HEK293T (cell line): ENCODE measurements around the gene E2F2.

ENCODE experiments used
- CTCF ChIA-PET: fragments of 350-600 bp; formaldehyde crosslinking; extraction: SDS; loops from one replicate; lab custom pipeline; 2021; ENCODE audit warnings: antibody characterized with exemption, inconsistent platforms; lab: Yijun Ruan, JAX
- POLR2A ChIA-PET: fragments of 350-600 bp; formaldehyde crosslinking; extraction: SDS; loops from one replicate; lab custom pipeline; 2020; ENCODE audit warnings: antibody characterized with exemption, inconsistent platforms; lab: Yijun Ruan, JAX
- DNase-seq: peaks from one replicate; pipeline ENCODE4 v3.0.0; 2012; ENCODE audit warnings: mixed read lengths; ENCODE audit errors: extremely low spot score
- ARNT ChIP-seq: fragments of 450-650 bp; IDR thresholded peaks from 2 replicates; pipeline ENCODE4 v1.6.1; 2017; ENCODE audit warnings: mild to moderate bottlenecking
- BHLHE40 ChIP-seq: fragments of 450-650 bp; IDR thresholded peaks from 2 replicates; pipeline ENCODE4 v1.6.1; 2016; ENCODE audit warnings: mild to moderate bottlenecking, moderate library complexity, borderline replicate concordance
- CTBP1 ChIP-seq: fragments of 450-650 bp; IDR thresholded peaks from 2 replicates; pipeline ENCODE4 v1.6.1; 2016; ENCODE audit warnings: borderline replicate concordance
- ELF4 ChIP-seq: fragments of 450-650 bp; IDR thresholded peaks from 2 replicates; pipeline ENCODE4 v1.6.1; 2017; ENCODE audit warnings: antibody characterized with exemption
- FOXA1 ChIP-seq: fragments of 450-650 bp; IDR thresholded peaks from 2 replicates; pipeline ENCODE4 v1.6.1; 2016; ENCODE audit warnings: mild to moderate bottlenecking
- FOXK2 ChIP-seq: fragments of 450-650 bp; IDR thresholded peaks from 2 replicates; pipeline ENCODE4 v1.6.1; 2016; ENCODE audit warnings: mild to moderate bottlenecking
- FOXM1 ChIP-seq: fragments of 450-650 bp; IDR thresholded peaks from 2 replicates; pipeline ENCODE4 v1.6.1; 2017; ENCODE audit warnings: mild to moderate bottlenecking, borderline replicate concordance
- HDGF ChIP-seq: fragments of 450-650 bp; IDR thresholded peaks from 2 replicates; pipeline ENCODE4 v1.6.1; 2017; ENCODE audit warnings: antibody characterized with exemption, borderline replicate concordance
- L3MBTL2 ChIP-seq: fragments of 450-650 bp; conservative IDR thresholded peaks from 2 replicates; pipeline ENCODE4 v1.6.1; 2016; ENCODE audit warnings: mild to moderate bottlenecking
- LEF1 ChIP-seq: fragments of 450-650 bp; IDR thresholded peaks from 2 replicates; pipeline ENCODE4 v1.6.1; 2017; ENCODE audit warnings: mild to moderate bottlenecking, borderline replicate concordance
- NFRKB ChIP-seq: fragments of 450-650 bp; IDR thresholded peaks from 2 replicates; pipeline ENCODE4 v1.6.1; 2016; ENCODE audit warnings: mild to moderate bottlenecking, moderate library complexity
- PKNOX1 ChIP-seq: fragments of 450-650 bp; IDR thresholded peaks from 2 replicates; pipeline ENCODE4 v1.6.1; 2016
- SP1 ChIP-seq: fragments of 450-650 bp; IDR thresholded peaks from 2 replicates; pipeline ENCODE4 v1.6.1; 2017
- SUZ12 ChIP-seq: fragments of 450-650 bp; IDR thresholded peaks from 2 replicates; pipeline ENCODE4 v1.6.1; 2016; ENCODE audit warnings: mild to moderate bottlenecking
- TARDBP ChIP-seq: fragments of 450-650 bp; IDR thresholded peaks from 2 replicates; pipeline ENCODE4 v1.6.1; 2016
- ZNF384 ChIP-seq: fragments of 450-650 bp; IDR thresholded peaks from 2 replicates; pipeline ENCODE4 v1.6.1; 2016

The E2F2 gene

DNA sequence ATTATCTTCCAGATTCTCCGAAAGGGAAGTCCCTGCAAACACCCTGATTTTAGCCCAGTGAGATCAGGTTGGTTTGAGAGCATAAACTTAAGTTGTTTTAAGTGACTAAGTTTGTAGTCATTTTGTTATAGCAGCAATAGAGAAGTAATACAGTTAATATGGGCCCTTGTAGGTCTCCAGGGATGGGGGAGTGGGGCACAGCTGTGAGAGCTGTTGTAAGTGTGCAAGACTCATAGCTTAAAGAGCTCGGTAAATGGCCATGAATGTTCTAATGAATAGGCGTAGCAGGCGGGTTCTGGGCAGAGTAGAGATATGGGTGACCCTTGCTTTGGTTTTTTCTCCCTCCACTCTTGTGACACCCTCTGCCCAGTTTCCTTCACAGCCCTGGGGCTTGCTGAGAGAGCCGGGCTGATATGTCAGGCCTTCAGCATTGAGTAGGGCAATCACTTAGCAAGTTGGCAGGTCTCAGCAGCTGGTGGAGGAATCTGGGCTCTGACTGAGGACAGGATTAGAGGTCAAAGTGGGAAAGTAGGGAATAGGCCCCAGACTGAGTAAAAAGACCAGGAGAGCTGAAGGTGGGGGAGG lies 44.3 kb upstream of the E2F2 start:
- TF ChIP-seq FOXA1 (no peak), FOXK2 (no peak), BHLHE40 (no peak), L3MBTL2 (no peak), HDGF (no peak), ELF4 (no peak), LEF1 (no peak), PKNOX1 (no peak), ZNF384 (no peak), SUZ12 (no peak), TARDBP (no peak), CTBP1 (no peak), FOXM1 (no peak), SP1 (no peak), ARNT (no peak), NFRKB (no peak)
- POLR2A ChIA-PET: interaction anchor here (2.3 to 2.7 kb wide), 2 partner anchors 16 to 20 kb away, joined by 9 to 17 read pairs; partner anchors contain the start of gene ID3
- DNase-seq: no peak
- CTCF ChIA-PET: interaction anchor here (0.7 kb wide), 1 partner anchor 62 kb away, joined by 3 read pairs; no protein-coding TSS in a partner anchor

GRCh38 chr1:23574265-23574754 lies 43.3 kb upstream of the E2F2 start:
- ChIA-PET POLR2A (no interaction called here), CTCF (no interaction called here)
- TF ChIP-seq FOXA1 (no peak), NFRKB (no peak), ZNF384 (no peak), CTBP1 (no peak), ELF4 (no peak), LEF1 (no peak), FOXK2 (no peak), TARDBP (no peak), HDGF (no peak), PKNOX1 (no peak), FOXM1 (no peak), BHLHE40 (no peak), ARNT (no peak), SP1 (no peak), L3MBTL2 (no peak)
- no peak for DNase-seq

- DNase-seq: no peak
- ChIA-PET CTCF (no interaction called here), POLR2A (no interaction called here)
- TF ChIP-seq PKNOX1 (peak; percentile 36), FOXM1 (no peak), FOXK2 (no peak), HDGF (no peak), TARDBP (no peak)
Observed at GRCh38 chr1:23573574-23574182, 42.6 kb upstream of the E2F2 start.

GRCh38 chr1:23571465-23571864 lies 40.4 kb upstream of the E2F2 start:
- ChIA-PET POLR2A (no interaction called here), CTCF (no interaction called here)
- DNase-seq: no peak
- no peak for TF ChIP-seq SP1
- TF ChIP-seq ZNF384: no peak
- no peak for TF ChIP-seq ELF4
- no peak for TF ChIP-seq LEF1
- TF ChIP-seq NFRKB: no peak
- TF ChIP-seq TARDBP: no peak
- no peak for TF ChIP-seq FOXK2
- no peak for TF ChIP-seq L3MBTL2
- no peak for TF ChIP-seq FOXM1
- no peak for TF ChIP-seq CTBP1
- no peak for TF ChIP-seq SUZ12
- TF ChIP-seq ARNT: no peak
- TF ChIP-seq HDGF: no peak

- CTCF ChIA-PET: no interaction called here
- POLR2A ChIA-PET: interaction anchor here (0.8 kb wide), 1 partner anchor 12 kb away, joined by 4 read pairs; no protein-coding TSS in a partner anchor
- TF ChIP-seq SP1 (no peak), FOXK2 (no peak), ARNT (no peak)
- no peak for DNase-seq
Observed at GRCh38 chr1:23570001-23570691, 39.1 kb upstream of the E2F2 start.
